Liver (tissue), 9 donors: ENCODE data around the gene KRT8. TPM values are rescaled to one million over a fixed set of nuclear protein-coding genes. Genes with fewer than 3 reads are reported as not detected.
A peak's percentile ranks its signal among the peaks of the same experiment; 100 is the strongest.

ENCODE experiments used
- DNase-seq: peaks from one replicate; pipeline ENCODE4 v3.0.0-alpha.2; 2017; ENCODE audit warnings: low spot score
- H3K27ac ChIP-seq, 2 donors: one replicate each; pipeline ENCODE4 v1.7.0; 2013; ENCODE audit warnings: inconsistent platforms in 2 of 2, low read length in 2 of 2, control low read depth in 1 of 2, low read depth in 1 of 2, mild to moderate bottlenecking in 1 of 2
- H3K27me3 ChIP-seq, 4 donors: one replicate each; pipeline versions ENCODE4 v1.6.1 to v1.7.0; 2013; ENCODE audit warnings: low read length in 3 of 4, inconsistent platforms in 1 of 4, mild to moderate bottlenecking in 1 of 4, moderate library complexity in 1 of 4; ENCODE audit not compliant: control insufficient read depth in 4 of 4, insufficient read depth in 4 of 4
- H3K36me3 ChIP-seq, 4 donors: one replicate each; pipeline versions ENCODE4 v1.6.1 to v1.7.0; 2013; ENCODE audit warnings: low read length in 3 of 4, mild to moderate bottlenecking in 3 of 4, low read depth in 1 of 4, moderate library complexity in 1 of 4; ENCODE audit not compliant: control insufficient read depth in 4 of 4, insufficient read depth in 3 of 4
- H3K4me1 ChIP-seq, 4 donors: one replicate each; pipeline versions ENCODE4 v1.6.1 to v1.7.0; 2013; ENCODE audit warnings: low read length in 3 of 4, mild to moderate bottlenecking in 3 of 4, moderate library complexity in 1 of 4; ENCODE audit not compliant: control insufficient read depth in 4 of 4, insufficient read depth in 4 of 4
- H3K4me3 ChIP-seq, 3 donors: one replicate each; pipeline versions ENCODE4 v1.6.1 to v1.7.0; 2013; ENCODE audit warnings: low read length in 3 of 3, control low read depth in 1 of 3, low read depth in 1 of 3, mild to moderate bottlenecking in 1 of 3
- H3K9ac ChIP-seq, 2 donors: one replicate each; pipeline ENCODE4 v1.7.0; 2013; ENCODE audit warnings: low read length in 2 of 2, mild to moderate bottlenecking in 2 of 2, moderate library complexity in 2 of 2, control low read depth in 1 of 2, low read depth in 1 of 2
- H3K9me3 ChIP-seq, 4 donors: one replicate each; pipeline versions ENCODE4 v1.6.1 to v1.7.0; 2013; ENCODE audit warnings: low read length in 3 of 4; ENCODE audit not compliant: control insufficient read depth in 4 of 4
- ATF3 ChIP-seq: IDR thresholded peaks from 2 replicates; pipeline ENCODE4 v1.6.1; 2016; ENCODE audit warnings: antibody characterized with exemption
- CTCF ChIP-seq: fragments of 150-350 bp; IDR thresholded peaks from 2 replicates; pipeline ENCODE4 v1.5.1; 2017; ENCODE audit warnings: improper control_type of control experiment, low read depth, low read length; ENCODE audit not compliant: missing input control
- FOXA1 ChIP-seq: IDR thresholded peaks from 2 replicates; pipeline ENCODE4 v1.6.1; 2016; ENCODE audit warnings: antibody characterized with exemption
- FOXA2 ChIP-seq: IDR thresholded peaks from 2 replicates; pipeline ENCODE4 v1.6.1; 2016; ENCODE audit warnings: antibody characterized with exemption
- GABPA ChIP-seq, 2 donors: IDR thresholded peaks in 1 of 2; conservative IDR thresholded peaks in 1 of 2; 2 replicates each; pipeline ENCODE4 v1.6.1; 2016; ENCODE audit warnings: antibody characterized with exemption in 2 of 2, mild to moderate bottlenecking in 1 of 2, moderate library complexity in 1 of 2
- HNF4A ChIP-seq, 2 donors: conservative IDR thresholded peaks; 2 replicates each; pipeline ENCODE4 v1.6.1; 2016; ENCODE audit warnings: antibody characterized with exemption in 2 of 2, mild to moderate bottlenecking in 2 of 2
- HNF4G ChIP-seq: IDR thresholded peaks from 2 replicates; pipeline ENCODE4 v1.6.1; 2016; ENCODE audit warnings: antibody characterized with exemption
- JUND ChIP-seq, 2 donors: IDR thresholded peaks; 2 replicates each; pipeline ENCODE4 v1.6.1; 2016; ENCODE audit warnings: antibody characterized with exemption in 2 of 2
- MAX ChIP-seq: IDR thresholded peaks from 2 replicates; pipeline ENCODE4 v1.6.1; 2016; ENCODE audit warnings: antibody characterized with exemption
- NR2F2 ChIP-seq: IDR thresholded peaks from 2 replicates; pipeline ENCODE4 v1.6.1; 2016; ENCODE audit warnings: antibody characterized with exemption
- RAD21 ChIP-seq, 2 donors: IDR thresholded peaks; 2 replicates each; pipeline ENCODE4 v1.6.1; 2016; ENCODE audit warnings: antibody characterized with exemption in 2 of 2, mild to moderate bottlenecking in 2 of 2
- REST ChIP-seq: IDR thresholded peaks from 2 replicates; pipeline ENCODE4 v1.6.1; 2016; ENCODE audit warnings: antibody characterized with exemption, mild to moderate bottlenecking
- TAF1 ChIP-seq: conservative IDR thresholded peaks from 2 replicates; pipeline ENCODE4 v1.6.1; 2016; ENCODE audit warnings: antibody characterized with exemption, mild to moderate bottlenecking
- ZBTB33 ChIP-seq: IDR thresholded peaks from 2 replicates; pipeline ENCODE4 v1.6.1; 2016; ENCODE audit warnings: antibody characterized with exemption
- WGBS: extraction: QIAGEN DNeasy Blood & Tissue Kit; methylation state at CpG from one replicate; pipeline ENCODE4 v1.1.7; 2013; 5-methylcytosine and 5-hydroxymethylcytosine counted together
- polyA plus RNA-seq, 2 donors: library from polyadenylated mRNA; stranded (reverse) in 1 of 2; unstranded in 1 of 2; fragments of 200-250 nt in 1 of 2; fragments of >200 nt in 1 of 2; fragmentation: Nextera tagmentation in 1 of 2; extraction: Ambion mirVana in 1 of 2; gene quantifications; one replicate each; pipeline versions ENCODE4 v1.2.1 to v1.2.3, GENCODE V29; 2013 to 2015
- total RNA-seq, 2 donors: library from RNA; depleted of rRNA; stranded (reverse); fragments of >200 nt; gene quantifications; one replicate each; pipeline ENCODE4 v1.2.3, GENCODE V29; 2014
- donor health status: healthy.
- donor health status: healthy.
- donor health status: healthy.
- donor health status: healthy.
- donor health status: healthy.

KRT8 gene
- total and polyA plus RNA-seq, 4 donors: 128 to 383 (median 198) TPM

- peaks cover 12 to 37% (median 24%) of the 10 kb centered on the region in 4 donors for H3K4me1 ChIP-seq
- no peak for DNase-seq
- H3K36me3 ChIP-seq: no peaks in the 10 kb centered on the region
- H3K9ac ChIP-seq: no peak overlapping the region
- H3K27me3 ChIP-seq: no peaks in the 10 kb centered on the region
- H3K27ac ChIP-seq: no peak overlapping the region
- WGBS: 78% methylated on average over 1 of the region's 1 CpG
- no peak overlapping the region for H3K4me3 ChIP-seq
- TF ChIP-seq RAD21 (IDR thresholded peaks at IDR 0.05) (no peak), CTCF (no peak), GABPA (IDR thresholded peaks at IDR 0.05 in 1 of 2, conservative IDR thresholded peaks at IDR 0.05 in 1 of 2) (no peak), HNF4A (conservative IDR thresholded peaks at IDR 0.05) (no peak), JUND (IDR thresholded peaks at IDR 0.05) (no peak), NR2F2 (no peak), FOXA1 (no peak), HNF4G (no peak), ZBTB33 (no peak), REST (no peak), TAF1 (no peak), FOXA2 (no peak), MAX (no peak)
- H3K9me3 ChIP-seq: no peaks in the 10 kb centered on the region
These were observed 24.7 kb upstream of the KRT8 start for GRCh38 chr12:52929538-52929937.

- H3K9me3 ChIP-seq: no peaks in the 10 kb centered on the region
- no peaks in the 10 kb centered on the region for H3K27me3 ChIP-seq
- no peak for DNase-seq
- H3K4me3 ChIP-seq: no peak overlapping the region
- H3K4me1 ChIP-seq: peaks cover 12 to 37% (median 24%) of the 10 kb centered on the region in 4 donors
- WGBS: 58% methylated on average over 4 of the region's 4 CpGs
- H3K9ac ChIP-seq: no peak overlapping the region
- H3K27ac ChIP-seq: peak overlapping the region; percentile 29 to 89
- no peaks in the 10 kb centered on the region for H3K36me3 ChIP-seq
- TF ChIP-seq NR2F2: no peak
- TF ChIP-seq REST: no peak
- TF ChIP-seq MAX: no peak
- TF ChIP-seq CTCF: no peak
- no peak for TF ChIP-seq ZBTB33
- no peak for TF ChIP-seq GABPA (IDR thresholded peaks at IDR 0.05 in 1 of 2, conservative IDR thresholded peaks at IDR 0.05 in 1 of 2)
- no peak for TF ChIP-seq HNF4G
- no peak for TF ChIP-seq JUND (IDR thresholded peaks at IDR 0.05)
- peak; percentile 1 for TF ChIP-seq ATF3
These were observed 23.1 kb upstream of the KRT8 start for GRCh38 chr12:52927964-52928363.
